K562 (cell line): ENCODE results near the gene KRTAP11-1.

ENCODE experiments used
- CREB5 ChIP-seq: fragments of 250-450 bp; sonication (Bioruptor Pico); IDR thresholded peaks from 2 replicates; pipeline ENCODE4 v1.5.0; 2020; ENCODE audit warnings: mild to moderate bottlenecking
- ELF1 ChIP-seq: fragments of 200-800 bp; sonication (Bioruptor generic); IDR thresholded peaks from 2 replicates; pipeline ENCODE4 v1.6.1; 2016; ENCODE audit warnings: missing genetic modification characterization, missing compliant biosample characterization
- GTF2F1 ChIP-seq: IDR thresholded peaks from 2 replicates; pipeline ENCODE4 v1.6.1; 2011; ENCODE audit warnings: low read depth, low read length, improper control_type of control experiment
- KDM1A ChIP-seq, 2 experiments: fragments of 450-650 bp; IDR thresholded peaks; 2 replicates each; pipeline ENCODE4 v1.6.1; 2016; ENCODE audit warnings: mild to moderate bottlenecking in 2 of 2
- MAZ ChIP-seq, 2 experiments: fragments of 450-650 bp in 1 of 2; sonication (generic) in 1 of 2; formaldehyde crosslinking; IDR thresholded peaks in 1 of 2; conservative IDR thresholded peaks in 1 of 2; 2 replicates each; pipeline versions ENCODE4 v1.4.0 to v1.5.0; 2020; ENCODE audit warnings: mild to moderate bottlenecking in 1 of 2, missing genetic modification reagents in 1 of 2
- POLR2A ChIP-seq: fragments of 450-650 bp; conservative IDR thresholded peaks from 2 replicates; pipeline ENCODE4 v1.6.1; 2016
- POLR2AphosphoS5 ChIP-seq: IDR thresholded peaks from 2 replicates; pipeline ENCODE4 v1.6.1; 2011; ENCODE audit warnings: mild to moderate bottlenecking, low read depth, low read length, moderate library complexity; ENCODE audit not compliant: control insufficient read depth, insufficient read depth
- TFAM ChIP-seq: fragments of 250-450 bp; sonication (Bioruptor Pico); conservative IDR thresholded peaks from 2 replicates; pipeline ENCODE4 v1.5.0; 2021; ENCODE audit warnings: mild to moderate bottlenecking, moderate library complexity
- ZNF76 ChIP-seq: fragments of 250-450 bp; sonication (Bioruptor Pico); IDR thresholded peaks from 2 replicates; pipeline ENCODE4 v1.4.0; 2020; ENCODE audit warnings: mild to moderate bottlenecking, moderate library complexity, borderline replicate concordance
- TF ChIP-seq, protein P1 (sequence below), 3 experiments: IDR thresholded peaks in 2 of 3; conservative IDR thresholded peaks in 1 of 3; 2 replicates each; pipeline ENCODE4 v1.5.1; 2011 to 2012; ENCODE audit warnings: low read length in 3 of 3, mild to moderate bottlenecking in 3 of 3, control low read depth in 2 of 3, improper control_type of control experiment in 1 of 3, inconsistent platforms in 1 of 3, low read depth in 1 of 3, mixed read lengths in 1 of 3, moderate library complexity in 1 of 3; ENCODE audit not compliant: insufficient read depth in 2 of 3

DNA sequence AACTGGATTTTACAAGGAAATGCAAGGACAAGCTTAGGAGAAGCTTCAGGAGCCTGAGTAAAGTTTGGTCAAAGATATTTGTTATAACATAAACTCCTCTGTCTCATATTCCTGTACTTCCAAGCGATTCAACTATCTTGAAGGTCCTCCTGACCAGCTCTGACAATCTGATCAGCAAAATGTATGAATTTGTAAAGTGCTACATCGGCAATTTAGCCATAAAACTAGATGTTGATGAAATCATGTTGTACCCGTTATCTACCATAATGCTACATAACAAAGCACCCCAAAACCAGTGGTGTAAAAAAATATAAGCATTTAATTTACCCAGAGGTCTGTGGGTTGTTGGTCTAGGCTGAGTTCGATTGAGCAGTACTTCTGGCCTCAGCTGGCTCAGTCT lies 19.5 kb upstream of the KRTAP11-1 start:
- TF ChIP-seq, protein P1, sequence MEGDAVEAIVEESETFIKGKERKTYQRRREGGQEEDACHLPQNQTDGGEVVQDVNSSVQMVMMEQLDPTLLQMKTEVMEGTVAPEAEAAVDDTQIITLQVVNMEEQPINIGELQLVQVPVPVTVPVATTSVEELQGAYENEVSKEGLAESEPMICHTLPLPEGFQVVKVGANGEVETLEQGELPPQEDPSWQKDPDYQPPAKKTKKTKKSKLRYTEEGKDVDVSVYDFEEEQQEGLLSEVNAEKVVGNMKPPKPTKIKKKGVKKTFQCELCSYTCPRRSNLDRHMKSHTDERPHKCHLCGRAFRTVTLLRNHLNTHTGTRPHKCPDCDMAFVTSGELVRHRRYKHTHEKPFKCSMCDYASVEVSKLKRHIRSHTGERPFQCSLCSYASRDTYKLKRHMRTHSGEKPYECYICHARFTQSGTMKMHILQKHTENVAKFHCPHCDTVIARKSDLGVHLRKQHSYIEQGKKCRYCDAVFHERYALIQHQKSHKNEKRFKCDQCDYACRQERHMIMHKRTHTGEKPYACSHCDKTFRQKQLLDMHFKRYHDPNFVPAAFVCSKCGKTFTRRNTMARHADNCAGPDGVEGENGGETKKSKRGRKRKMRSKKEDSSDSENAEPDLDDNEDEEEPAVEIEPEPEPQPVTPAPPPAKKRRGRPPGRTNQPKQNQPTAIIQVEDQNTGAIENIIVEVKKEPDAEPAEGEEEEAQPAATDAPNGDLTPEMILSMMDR (IDR thresholded peaks at IDR 0.05 in 2 of 3, conservative IDR thresholded peaks at IDR 0.05 in 1 of 3; ENCODE audit: insufficient read depth in 2 of 3, low read depth in 1 of 3, low read length in 3 of 3): no peak
- TF ChIP-seq ELF1 (tag): no peak
- no peak for TF ChIP-seq POLR2AphosphoS5
- TF ChIP-seq POLR2A: no peak
- no peak for TF ChIP-seq ZNF76 (CRISPR knock-in tag)
- TF ChIP-seq TFAM (CRISPR knock-in tag): no peak
- no peak for TF ChIP-seq MAZ (CRISPR knock-in tag; conservative IDR thresholded peaks at IDR 0.05 in 1 of 2, IDR thresholded peaks at IDR 0.05 in 1 of 2)
- no peak for TF ChIP-seq GTF2F1
- TF ChIP-seq KDM1A (IDR thresholded peaks at IDR 0.05): no peak
- no peak for TF ChIP-seq CREB5 (CRISPR knock-in tag)
